Right lung (tissue), 10 donors: ENCODE measurements around the gene STK26. TPM values are rescaled to one million over a fixed set of nuclear protein-coding genes. Genes with fewer than 3 reads are reported as not detected.
"Not testable (repeated sequence)": the region's sequence is repeated elsewhere in the genome, so short reads cannot be mapped to it uniquely, and the experiment has no call there.

Experiments used
- DNase-seq, 2 donors: peaks; one replicate each; pipeline ENCODE4 v3.0.0-alpha.2; 2013
- long read RNA-seq, 8 donors: transcript quantifications; one replicate each; lab custom pipeline, GENCODE V29; 2026
- polyA plus RNA-seq, 5 donors: library from polyadenylated mRNA; unstranded; fragments of 120-200 nt; gene quantifications; one replicate each; pipeline versions ENCODE4 v1.2.1 to v1.2.3, GENCODE V29; 2013; ENCODE audit warnings: inconsistent platforms in 1 of 5, low replicate concordance in 1 of 5; ENCODE audit not compliant: insufficient read length in 5 of 5, insufficient read depth in 1 of 5

Gene STK26
- 10 to 100 TPM; 12.2 to 26.1 (median 20.8) TPM for polyA plus RNA-seq
- long read RNA-seq, donor 1, result 0 reads
- long read RNA-seq, donor 2, result 0 reads
- long read RNA-seq, donor 3, result 0 reads
- long read RNA-seq, donor 4, partial matches to known transcripts, result 0 of 1 reads
- long read RNA-seq, donor 4, other reads (novel, unspliced or antisense), result 0 of 1 reads
- long read RNA-seq, donor 5, partial matches to known transcripts, result 0 of 4 reads
- long read RNA-seq, donor 5, other reads (novel, unspliced or antisense), result 0 of 4 reads
- long read RNA-seq, donor 6, partial matches to known transcripts, result 0 of 3 reads
- long read RNA-seq, donor 6, other reads (novel, unspliced or antisense), result 0 of 3 reads
- long read RNA-seq, donor 7, partial matches to known transcripts, result 0 of 1 reads
- long read RNA-seq, donor 7, other reads (novel, unspliced or antisense), result 0 of 1 reads
- long read RNA-seq, donor 8, partial matches to known transcripts, result 0 of 2 reads
- long read RNA-seq, donor 8, other reads (novel, unspliced or antisense), result 0 of 2 reads

DNA sequence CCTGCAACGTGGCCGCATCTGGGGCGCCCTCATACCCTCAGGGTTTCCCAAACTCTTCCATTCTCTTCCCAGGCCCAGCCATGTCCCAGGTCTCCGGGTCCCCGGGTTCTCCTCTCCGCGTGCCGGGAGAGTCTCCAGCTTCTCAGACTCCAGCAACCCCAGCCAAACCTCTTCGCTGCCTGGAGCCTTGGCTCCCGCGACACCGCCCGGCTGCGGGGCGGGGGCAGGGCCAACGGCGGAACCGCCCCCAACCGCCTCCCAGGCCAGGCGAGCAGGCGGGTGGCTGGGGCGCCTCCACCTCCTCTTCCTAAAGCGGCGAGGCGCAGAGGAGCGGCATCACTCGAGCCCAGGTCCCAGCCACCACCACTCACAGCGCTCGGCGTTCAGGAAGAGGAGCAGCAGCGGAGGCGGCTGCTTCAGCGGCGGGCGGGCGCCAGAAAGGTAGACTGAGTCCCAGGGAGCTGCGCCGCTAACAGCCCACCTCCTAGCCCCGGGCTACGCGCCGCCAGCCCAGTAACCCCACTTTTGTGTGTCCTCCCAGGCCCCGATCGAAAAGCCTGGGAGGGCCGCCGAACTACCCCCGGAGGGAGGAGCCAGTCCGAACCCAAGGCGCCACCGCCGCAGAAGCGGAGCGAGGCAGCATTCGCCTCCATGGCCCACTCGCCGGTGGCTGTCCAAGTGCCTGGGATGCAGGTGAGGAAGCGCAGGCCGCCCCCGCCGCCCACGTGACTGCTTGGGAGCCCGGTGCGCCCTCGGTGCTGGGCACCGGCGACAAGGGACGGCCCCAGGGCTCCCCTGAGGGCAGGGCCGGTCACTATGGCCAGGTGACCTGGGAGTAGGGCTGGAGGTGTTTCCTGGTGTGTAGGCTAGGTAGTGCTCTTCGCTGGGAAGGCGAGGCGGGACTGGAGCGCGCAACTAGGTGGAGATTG is at the start of gene STK26:
TSS of gene STK26 (plus strand) at position 336 of the 929 bp plus-strand sequence. CDS start at position 652, 316 bp downstream.
- peak; percentile 39 to 55 for DNase-seq

DNA sequence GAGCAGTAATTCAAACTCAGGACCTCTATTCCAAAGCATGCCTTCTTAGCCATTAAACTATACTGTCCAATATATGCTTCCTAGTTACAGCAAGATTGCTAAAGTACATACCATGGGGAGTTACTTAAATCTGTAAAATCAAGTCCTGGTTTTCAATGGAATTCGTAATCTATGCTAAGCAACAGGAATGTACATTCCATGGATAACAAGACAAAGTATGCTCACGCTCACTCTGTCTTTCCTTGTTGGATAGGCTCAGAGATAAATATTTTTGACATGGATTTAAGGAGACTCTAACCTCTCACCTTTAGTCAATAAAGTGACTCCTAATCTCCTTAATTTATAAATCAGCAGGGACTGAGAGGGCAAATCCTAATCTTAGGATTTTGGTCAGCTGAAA is 47.3 kb upstream of the STK26 start:
- no peak for DNase-seq

DNA sequence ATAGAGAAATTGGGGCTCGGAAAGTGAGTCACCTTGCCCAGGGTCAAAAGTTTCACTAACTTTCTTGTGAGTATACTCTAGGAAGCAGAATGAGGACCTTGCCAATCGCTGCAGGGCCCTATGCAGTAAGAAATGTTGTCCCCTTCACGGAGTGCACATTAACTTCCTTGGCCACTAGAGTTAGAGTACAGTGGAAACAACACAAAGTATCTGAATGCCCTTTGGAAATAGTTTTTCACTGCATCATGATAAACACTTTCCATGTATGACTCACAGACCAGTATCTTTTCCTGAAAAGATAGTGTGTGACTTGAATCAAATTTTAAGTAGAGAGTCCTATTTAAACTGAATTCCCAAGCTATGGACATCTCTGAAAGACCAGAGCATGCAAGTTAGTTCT is 45.5 kb upstream of the STK26 start:
- no peak for DNase-seq

DNA sequence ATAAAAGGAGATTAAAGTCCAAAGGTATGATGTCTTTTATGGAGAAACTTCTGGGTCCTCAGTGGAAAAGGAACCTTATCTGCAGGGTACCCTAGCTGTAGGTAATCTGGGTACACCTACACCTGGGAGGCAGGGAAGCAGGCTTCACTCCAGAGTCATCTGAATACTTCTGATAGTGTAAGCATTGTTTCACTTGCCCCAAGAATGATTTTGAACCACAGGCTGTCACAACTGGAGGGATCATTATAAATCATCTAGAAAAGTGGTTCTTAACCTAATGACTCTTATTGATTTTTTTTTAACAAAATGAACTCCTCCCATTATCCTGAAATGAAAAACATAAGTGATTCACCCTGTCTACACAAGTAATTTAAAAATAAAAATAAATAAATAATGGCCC is 44.0 kb upstream of the STK26 start:
- DNase-seq, result no peak

DNA sequence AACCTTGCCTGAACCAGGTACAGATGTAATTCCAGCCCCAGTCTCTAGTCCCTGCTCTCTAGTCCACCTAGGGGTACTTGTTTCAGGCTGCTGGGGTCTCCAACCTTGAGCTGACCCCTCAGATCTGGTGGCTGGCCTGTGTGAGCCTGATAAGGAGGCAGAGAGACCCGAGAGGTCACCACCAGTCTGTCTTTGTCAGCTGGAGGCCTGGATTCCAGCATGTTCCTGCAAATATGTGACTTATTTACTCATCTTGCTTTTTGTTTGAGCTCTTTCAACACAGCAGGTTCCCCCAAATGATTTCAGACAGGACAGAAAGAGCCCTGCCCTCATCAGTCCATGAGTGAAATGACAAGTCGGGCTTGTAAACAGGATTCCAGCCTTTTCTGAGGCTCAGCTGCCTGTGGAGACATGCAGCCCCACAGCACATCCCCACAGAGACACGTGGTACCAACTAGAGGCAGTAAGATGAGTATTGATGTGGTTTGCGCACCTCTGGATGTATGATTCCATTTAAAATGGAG is 37.5 kb upstream of the STK26 start:
- DNase-seq, result no peak

DNA sequence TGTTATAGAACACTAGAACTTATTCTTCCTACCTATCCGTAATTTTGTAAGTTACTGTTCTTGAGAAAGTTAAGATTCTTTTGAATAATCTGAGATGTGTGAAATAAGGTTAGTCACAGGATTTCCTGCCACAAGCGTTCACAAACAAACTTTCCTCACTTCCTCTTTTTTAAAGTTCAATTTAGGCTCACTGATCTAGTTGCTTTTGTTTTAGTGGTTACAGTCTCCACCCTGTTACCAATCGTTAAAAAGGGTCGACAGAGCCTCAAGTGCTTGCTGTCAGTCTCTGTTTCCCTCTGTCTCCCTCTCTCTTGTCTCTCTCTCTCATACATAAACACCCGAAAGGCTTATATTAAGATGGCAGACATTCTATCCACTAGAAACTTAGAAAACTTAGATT is 35.9 kb upstream of the STK26 start:
- no peak for DNase-seq

DNA sequence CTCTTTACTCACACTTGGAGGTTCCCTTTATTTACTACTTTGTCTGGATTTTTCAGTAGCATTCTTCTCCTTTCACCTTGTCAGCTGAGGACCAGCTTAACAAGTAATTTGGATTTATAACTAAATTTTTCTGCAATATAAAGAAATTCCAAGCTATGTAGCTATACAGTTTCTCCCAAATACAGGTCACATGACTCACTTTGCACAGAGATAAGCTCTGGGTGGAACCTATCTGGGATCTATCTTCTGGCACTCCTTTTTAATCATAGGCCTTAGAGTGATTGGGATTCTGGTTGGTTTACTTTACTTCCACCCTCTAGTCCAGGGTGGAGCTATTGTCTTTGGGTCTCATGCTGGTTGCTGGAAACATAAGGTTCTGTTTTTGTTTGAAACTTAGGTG is 34.9 kb upstream of the STK26 start:
- DNase-seq, result no peak

DNA sequence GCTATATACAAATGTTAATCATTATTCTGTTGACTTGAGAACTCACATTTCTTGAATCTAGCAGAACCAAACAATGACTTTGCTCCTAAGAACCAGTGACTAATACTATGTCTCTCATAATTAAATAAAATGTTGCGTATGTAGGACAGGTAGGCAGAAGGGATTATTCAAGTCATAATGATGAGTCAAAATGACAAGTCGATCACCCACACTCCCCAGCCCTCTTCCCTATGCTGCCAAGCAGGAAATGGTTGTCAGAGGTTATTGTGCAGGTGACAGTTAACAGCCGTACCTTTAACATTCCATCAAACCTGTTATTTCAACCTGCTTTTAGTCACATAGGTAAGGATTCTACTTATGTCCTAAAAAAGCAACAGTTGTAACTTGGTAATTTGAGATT is 22.0 kb upstream of the STK26 start:
- no peak for DNase-seq

DNA sequence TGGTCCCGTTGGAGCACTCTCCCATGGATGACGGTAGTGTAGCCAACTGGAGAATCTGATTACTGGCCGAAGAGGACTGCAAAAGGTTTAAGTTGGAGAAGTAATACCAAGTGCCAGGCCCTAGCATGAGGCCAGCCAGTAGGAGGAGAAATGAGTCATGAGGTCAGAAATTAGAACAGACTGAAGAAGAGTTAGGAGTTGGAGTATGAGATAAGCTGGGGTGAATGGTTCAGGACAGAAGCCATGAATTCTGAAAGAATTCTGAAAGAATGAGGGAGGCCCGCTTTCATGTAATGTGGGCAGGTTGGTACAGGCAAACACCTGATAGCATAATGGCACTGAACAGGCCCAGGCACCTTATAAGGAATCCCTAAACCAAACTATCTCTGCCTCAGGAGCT is 18.4 kb upstream of the STK26 start:
- no peak for DNase-seq

DNA sequence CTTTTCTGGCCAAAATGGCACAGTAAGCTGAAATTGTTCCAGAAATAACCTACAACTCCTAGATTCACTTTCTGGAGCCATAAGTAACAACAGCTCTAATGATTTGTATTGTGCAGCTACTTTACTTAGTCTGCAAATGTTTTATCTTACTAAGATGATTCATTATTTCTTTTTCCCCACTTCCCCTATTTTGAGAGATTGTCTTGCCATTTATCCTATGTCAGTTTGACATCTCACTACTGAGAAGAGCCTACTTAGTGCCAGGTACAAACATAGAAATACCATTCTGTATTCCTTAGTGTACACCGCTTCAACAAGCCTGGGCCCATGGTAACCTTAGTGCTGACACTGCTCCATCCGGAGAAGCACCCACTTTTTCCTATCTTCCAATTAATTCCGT is 13.8 kb upstream of the STK26 start:
- no peak for DNase-seq

DNA sequence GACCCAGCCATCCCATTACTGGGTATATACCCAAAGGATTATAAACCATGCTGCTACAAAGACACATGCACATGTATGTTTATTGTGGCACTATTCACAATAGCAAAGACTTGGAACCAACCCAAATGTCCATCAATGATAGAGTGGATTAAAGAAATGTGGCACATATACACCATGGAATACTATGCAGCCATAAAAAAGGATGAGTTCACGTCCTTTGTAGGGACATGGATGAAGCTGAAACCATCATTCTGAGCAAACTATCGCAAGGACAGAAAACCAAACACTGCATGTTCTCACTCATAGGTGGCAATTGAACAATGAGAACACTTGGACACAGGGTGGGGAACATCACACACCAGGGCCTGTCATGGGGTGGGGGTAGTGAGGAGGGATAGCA is 12.9 kb upstream of the STK26 start:
- DNase-seq, result not testable (repeated sequence)

DNA sequence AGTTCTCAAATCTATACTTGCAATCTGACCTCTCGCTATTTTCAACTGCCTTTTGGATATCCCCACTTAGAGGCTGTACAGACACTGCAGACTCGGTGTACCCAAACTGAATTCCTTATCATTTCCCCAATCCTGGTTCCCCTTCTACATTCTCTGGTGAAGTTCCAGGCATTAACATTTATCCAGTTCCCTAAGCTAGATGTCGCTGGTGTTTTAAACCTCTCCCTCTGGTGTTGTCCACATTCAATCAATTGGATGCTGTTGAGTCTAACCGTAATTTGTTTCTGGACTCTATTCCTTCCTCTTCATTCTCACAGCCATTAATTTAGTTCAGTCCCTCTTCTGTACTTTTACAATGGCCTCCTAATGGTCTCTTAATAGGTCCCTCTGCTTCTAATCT is 7.2 kb upstream of the STK26 start:
- DNase-seq, result no peak

DNA sequence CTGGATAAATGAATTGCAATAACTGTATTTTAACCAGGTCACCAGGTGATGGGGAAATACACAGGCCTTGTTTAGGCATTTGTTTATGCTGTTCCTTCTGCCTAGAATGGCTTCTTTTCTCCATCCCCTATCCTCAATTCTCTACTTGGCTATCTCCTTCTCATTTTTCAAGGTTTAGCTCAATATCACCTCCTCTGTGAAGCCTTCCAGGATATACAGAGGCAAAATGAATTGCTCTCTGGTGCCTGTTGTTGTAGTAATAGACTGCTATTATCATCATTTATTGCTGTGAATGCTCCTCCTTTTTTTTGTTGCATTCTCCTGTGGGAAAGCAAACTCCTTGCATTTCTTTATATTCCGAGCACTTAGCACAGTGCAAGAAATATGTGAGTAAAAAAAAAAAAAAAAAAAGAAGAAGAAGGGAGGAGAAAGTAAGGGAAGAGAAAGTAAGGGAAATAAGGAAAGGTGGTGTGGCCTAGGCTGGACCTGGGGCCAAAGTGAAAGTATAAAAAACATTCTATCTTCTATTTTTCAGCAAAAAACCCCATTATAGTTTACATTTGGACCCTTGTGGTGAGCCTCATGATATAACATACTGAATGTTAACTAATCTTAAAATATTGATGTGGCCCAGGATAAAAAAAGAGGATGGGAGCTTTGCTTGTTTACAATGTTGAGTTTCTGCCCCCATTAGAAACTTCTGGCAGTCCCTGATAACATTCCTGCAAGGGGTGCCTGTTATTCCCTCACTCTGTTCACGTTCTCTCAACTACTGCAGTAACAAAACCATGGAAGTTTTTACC is 6.3 kb upstream of the STK26 start:
- DNase-seq, result no peak

DNA sequence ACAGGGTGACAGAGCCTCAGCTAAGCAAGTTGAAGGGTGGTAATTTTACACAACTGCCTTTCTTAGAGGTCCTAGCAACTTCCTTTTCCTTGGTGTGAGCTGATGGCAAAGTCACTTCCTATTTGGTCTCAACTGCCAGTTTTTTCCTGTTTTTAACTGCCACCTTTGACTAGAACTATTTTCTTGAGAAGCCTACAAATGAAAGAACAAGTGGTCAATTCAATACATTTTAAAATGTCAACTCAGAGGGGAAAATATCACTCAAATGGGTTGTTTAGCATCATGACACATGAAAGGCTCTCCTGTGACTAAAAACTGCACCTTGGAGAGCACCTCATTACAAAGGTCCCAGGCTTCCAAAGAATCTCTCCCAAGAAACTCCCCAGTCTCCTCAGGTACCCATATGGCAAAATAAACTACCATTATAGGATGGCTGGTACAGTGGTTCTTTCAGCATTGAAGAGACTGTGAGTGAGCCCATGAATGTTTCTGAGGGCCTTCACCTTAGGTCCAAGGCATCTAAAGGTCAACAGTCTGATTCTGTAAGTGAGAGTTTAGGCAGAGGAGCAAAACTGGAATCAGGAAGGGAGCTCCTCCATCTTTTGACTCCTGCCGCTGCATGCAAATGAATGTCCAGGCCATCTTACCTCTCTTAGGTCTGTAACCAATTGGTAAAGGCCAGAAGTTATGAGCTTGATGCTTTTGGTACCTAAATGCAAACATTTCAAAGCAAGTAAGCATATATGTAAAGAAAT is 5.5 kb upstream of the STK26 start:
- DNase-seq, result no peak

DNA sequence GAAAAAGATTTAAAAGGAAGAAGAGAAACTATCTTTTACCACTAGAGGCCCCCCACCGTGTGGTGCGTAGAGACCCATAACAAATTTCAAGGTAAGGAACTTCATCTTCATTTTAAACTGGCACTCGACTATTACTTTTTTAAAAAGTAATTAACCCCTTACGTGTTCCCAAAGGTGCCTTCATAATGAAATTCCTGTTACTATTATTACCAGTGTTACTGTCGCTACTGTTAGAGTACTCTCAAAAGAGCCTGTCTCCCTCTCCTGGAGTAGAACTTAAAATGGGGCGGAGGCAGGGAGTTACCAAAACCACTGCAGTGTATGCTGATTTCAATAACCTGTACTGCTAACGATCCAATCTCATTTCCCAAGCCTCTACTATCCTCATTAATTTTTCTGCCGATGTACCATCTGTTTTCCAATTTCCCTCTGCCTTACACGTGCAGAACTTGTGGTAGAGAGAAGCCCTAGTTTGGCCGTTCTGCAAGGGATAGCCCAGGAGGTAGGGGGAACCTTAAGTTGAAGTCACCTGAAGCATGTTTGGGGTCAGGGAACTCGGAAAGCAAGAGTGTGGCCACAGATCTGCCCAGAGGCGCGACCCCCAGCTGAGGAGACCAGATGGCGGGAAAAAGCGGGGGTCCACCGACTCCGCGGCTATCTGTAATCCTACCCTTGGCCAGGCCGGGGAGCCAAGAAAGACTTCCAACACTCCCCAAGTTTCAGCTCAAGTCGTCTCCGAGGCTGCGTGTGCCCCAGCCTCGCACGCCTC is 720 bp upstream of the STK26 start:
- no peak for DNase-seq

DNA sequence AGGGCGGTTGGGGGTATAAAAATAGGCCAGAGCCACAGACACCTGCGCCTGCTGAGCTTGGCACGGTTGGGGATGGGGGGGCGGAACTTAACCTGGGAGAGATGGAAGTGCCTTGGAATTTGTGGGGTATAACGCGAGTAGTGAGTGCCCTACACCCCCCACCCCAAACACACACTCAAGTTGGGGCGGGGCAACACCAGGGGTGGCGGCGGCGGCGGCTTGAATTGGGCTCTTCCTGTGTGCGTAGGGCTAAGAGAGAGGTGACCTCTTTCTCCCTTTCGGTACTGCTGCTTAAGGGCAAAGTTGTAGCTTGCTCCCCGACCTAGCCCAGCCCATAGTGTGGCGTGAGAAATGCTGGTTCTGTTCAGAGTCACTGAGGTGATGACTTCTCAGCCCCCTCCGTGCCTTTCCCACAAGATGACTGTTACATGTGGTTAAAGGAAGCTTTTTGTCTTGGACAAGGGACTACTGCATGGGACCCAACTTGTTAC is 839 bp downstream of the STK26 start:
- peak in 1 of 2 donors; percentile 14 for DNase-seq

DNA sequence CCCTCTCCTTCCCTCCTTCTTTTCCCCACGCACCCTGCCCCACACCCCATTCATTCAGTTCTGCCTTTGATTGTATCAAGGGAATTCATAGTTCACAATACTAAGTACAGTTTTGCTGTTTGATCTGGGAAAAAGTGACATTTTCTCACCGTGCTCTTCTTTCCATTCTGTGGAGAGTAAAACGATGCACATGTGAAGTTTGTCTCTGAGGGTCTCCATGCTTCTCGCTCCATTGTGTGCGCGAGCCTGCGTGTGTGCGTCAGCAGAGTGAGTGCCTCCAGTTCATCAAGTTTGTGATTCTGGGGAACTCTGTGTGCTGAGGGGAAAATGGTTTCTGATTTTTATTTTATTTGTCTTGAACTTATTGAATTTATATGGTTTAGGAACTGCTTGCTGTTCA is 1.9 kb downstream of the STK26 start:
- DNase-seq, result no peak

DNA sequence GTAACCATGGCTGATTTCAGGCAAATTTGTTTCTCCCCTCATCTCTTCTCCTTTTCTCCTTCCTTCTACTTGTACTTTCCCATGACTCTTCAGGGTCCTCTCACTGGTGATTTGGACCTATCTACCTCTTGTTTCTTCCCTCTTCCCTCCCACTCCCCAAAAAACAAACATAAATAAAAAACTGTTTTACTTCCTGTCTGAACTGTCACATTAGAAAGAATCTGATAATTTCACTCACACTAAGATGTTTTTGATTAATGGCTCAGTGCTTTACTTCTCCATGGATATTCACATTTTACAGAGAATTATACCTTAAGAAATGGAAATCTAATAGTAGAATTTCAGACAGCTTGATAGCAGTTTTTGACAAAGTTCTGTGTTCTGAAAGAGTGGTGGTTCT is 7.2 kb downstream of the STK26 start:
- no peak for DNase-seq

DNA sequence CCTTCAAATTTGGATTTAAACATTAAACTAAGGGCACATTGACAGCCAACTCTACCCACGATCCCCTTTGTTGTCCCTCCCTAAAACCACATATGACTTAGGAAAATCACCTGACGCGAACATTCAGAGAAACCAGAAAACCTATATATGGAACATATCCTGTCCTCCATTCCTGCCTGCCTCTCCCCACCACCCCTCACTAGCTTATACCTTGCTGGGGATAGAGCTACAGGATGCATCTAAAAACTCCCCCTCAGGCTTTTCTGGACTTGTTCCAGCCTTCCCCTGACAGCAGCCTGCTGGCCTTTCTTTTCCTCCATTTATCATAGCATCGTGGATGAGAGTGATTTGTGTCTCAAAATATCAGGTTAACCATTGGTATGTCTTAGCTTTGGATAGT is 8.8 kb downstream of the STK26 start:
- DNase-seq, result no peak

DNA sequence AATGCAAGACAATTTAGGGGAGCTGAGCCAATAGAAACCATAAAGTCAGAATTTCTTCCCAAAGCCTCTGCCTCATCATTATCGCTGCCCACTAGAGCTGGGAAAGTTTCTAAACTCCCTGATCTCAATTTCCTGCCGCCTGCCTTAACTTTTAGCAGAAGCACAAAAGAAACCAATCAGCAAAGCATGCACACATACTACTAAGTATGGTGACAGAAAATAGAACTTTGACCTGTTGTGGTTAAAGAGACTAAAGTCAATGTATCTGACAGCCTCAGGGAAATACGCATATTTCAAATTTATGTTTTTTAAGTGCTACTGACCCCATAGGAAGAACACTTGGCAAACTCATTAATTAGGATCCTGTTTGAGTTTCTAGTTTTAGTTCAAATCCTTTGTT is 10.1 kb downstream of the STK26 start:
- DNase-seq, result no peak
